ENCODE results near the gene NCOR1. TPM values are rescaled to one million over a fixed set of nuclear protein-coding genes. Genes with fewer than 3 reads are reported as not detected.
"Not testable (repeated sequence)": the region's sequence is repeated elsewhere in the genome, so short reads cannot be mapped to it uniquely, and the experiment has no call there.

Gene NCOR1
- total RNA-seq (2014; rRNA removed; shearing (Covaris generic)), result 54.2 and 55.0 TPM in 2 replicates

- DNase-seq (ENCODE audit: low read depth), result peak; percentile 91
These were observed at the start of gene NCOR1 for GRCh38 chr17:16215273-16215964. Gene NCOR1, minus strand, starts transcription at chr17:16215534. Its CDS starts 20,965 bp downstream, at chr17:16194569.

GRCh38 chr17:16262201-16262600, 46.9 kb upstream of the NCOR1 start:
- no peak for DNase-seq (ENCODE audit: low read depth)

DNA sequence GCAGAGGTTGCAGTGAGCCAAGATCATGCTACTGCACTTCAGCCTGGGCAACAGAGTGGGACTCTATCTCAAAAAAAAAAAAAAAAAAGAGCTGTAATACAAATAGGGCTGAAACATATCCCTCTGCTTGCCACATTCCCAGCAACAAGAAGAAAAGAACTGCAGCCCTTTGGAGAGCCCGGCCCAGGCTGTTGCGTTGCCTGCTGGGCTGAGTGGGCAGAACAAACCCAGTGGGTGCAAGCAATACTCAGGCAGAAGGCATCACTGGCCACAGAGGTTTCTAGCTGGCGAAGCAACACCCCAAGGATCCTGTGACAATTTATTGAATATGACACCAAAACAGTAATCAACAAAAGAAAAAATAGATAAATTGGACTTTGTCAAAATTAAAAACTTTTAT, 45.7 kb upstream of the NCOR1 start:
- DNase-seq (ENCODE audit: low read depth), result no peak

DNA sequence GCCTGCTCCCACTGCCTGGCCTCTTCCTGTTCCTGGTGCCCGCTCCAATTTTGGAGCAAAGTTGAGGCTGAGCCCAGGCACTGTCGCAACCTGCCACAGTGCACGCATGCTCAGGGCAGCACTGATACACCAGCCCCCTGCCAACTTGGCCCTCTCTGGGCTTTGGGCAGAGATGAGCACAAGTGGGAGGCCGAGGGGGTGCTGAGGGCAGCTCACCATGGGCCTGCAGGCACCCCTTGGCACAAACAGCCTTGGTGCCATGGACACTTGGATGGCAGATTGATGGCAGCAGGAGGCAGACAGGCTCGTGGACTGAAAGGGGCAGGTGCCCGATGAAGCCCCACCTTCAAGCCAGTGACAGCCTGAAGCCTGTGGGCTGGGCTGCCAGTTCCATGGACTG, 44.6 kb upstream of the NCOR1 start:
- DNase-seq (ENCODE audit: low read depth), result no peak

GRCh38 chr17:16258901-16259300, 43.6 kb upstream of the NCOR1 start:
- DNase-seq (ENCODE audit: low read depth), result no peak

- DNase-seq (ENCODE audit: low read depth), result peak; percentile 6
These were observed 40.2 kb upstream of the NCOR1 start for GRCh38 chr17:16255481-16255921.

- no peak for DNase-seq (ENCODE audit: low read depth)
These were observed 39.6 kb upstream of the NCOR1 start for GRCh38 chr17:16254773-16255400.

GRCh38 chr17:16251556-16251955, 36.2 kb upstream of the NCOR1 start:
- no peak for DNase-seq (ENCODE audit: low read depth)

DNA sequence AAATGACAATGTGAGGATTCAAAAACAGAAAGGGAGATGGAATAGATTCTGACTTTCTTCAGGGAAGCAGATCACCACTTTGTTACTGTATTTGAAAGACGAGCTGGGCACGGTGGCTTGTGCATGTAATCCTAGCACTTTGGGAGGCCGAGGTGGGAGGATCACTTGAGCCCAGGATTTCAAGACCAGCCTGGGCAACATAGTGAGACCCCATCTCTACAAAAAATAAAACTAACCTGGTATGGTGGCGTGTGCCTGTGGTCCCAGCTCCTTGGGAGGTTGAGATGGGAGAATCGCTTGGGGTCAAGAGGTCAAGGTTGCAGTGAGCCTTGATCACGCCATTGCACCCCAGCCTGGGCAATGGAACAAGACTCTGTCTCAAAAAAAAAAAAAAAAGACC, 35.7 kb upstream of the NCOR1 start:
- no peak for DNase-seq (ENCODE audit: low read depth)

- no peak for DNase-seq (ENCODE audit: low read depth)
These were observed 35.3 kb upstream of the NCOR1 start for GRCh38 chr17:16250635-16251034.

DNA sequence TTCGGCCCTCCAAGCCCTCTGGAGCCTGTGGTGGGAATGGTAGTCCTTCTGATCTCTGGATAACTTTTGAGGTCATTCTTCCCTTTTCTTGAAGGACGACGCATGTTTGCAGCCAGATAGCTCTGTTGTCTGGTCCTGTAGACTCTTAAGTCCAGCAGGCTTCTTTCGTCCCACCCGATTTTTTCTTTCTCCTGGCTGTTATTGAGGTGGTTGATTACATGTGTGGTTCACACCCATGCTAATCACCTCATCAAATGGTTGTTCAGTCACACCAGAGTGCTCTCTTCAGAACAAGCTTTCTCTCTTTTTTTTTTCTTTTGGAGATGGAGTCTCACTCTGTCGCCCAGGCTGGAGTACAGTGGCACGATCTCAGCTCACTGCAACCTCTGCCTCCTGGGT, 32.3 kb upstream of the NCOR1 start:
- DNase-seq (ENCODE audit: low read depth), result no peak

DNA sequence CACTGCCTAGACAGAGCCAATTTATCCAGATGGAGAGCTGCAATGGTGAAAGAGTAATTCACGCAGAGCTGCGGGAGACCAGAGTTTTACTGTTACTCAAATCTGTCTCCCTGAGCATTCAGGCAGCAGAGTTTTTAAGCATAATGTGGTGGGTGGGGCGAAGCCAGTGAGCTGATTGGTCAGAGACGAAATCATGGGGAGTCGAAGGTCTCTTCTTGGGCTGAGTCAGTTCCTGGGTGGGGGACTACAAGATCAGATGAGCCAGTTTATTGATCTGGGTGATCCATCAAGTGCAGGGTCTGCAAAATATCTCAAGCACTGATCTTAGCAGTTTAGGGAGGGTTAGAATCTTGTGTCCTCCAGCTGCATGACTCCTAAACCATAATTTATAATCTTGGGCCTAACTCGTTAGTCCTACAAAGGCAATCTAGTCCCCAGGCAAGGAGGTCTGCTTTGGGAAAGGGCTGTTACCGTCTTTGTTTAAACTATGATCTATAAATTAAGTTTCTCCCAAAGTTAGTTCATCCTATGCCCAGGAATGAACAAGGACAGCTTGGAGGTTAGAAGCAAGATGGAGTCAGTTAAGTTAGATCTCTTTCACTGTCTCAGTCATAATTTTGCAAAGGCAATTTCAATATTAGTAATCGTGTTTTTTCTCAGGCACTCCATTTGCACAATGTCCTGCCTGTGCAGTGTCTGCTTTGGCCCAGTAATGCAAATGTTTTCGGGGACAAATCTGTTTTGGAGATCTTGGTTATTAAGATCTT, 28.6 kb upstream of the NCOR1 start:
- DNase-seq (ENCODE audit: low read depth), result no peak

DNA sequence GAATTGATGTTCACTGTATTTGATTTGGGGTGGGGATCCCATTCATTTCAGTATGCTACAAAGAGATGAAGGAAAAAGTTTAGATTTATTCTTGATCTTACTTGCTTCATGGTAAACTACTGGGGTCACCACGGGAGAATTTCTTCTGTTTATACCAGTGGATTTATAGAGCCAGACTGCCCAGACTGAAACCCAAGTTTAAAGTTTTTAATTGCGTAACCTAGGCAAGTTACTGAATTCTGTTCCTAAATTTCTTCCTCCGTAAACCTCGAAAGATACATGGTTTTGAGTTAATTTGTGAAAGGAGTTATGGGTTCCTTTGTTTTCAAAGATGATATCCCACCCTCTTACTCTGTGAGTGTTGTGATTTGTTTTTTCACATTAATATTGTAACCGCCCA, 28.1 kb upstream of the NCOR1 start:
- no peak for DNase-seq (ENCODE audit: low read depth)

- no peak for DNase-seq (ENCODE audit: low read depth)
These were observed 26.6 kb upstream of the NCOR1 start for GRCh38 chr17:16241906-16242399.

- DNase-seq (ENCODE audit: low read depth), result no peak
These were observed 24.6 kb upstream of the NCOR1 start for GRCh38 chr17:16239931-16240330.

DNA sequence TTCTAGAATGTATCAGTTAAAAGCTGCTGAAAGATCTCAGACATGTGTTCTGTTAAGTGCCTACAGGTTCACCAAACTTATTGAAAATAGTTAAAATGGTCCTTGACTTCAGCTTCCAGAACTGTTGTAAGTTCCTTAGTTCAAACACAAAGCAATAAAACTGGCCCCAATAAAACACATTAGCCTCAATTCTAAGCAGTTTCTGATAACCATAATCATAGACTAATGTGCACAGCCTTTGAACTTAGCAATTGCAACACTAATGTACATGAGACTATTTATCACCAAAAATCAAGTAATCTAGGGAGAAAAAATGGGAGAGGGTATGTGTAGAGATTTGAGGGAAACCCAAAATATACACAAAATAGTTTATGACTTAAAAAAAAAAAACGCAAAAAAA, 17.1 kb upstream of the NCOR1 start:
- no peak for DNase-seq (ENCODE audit: low read depth)

DNA sequence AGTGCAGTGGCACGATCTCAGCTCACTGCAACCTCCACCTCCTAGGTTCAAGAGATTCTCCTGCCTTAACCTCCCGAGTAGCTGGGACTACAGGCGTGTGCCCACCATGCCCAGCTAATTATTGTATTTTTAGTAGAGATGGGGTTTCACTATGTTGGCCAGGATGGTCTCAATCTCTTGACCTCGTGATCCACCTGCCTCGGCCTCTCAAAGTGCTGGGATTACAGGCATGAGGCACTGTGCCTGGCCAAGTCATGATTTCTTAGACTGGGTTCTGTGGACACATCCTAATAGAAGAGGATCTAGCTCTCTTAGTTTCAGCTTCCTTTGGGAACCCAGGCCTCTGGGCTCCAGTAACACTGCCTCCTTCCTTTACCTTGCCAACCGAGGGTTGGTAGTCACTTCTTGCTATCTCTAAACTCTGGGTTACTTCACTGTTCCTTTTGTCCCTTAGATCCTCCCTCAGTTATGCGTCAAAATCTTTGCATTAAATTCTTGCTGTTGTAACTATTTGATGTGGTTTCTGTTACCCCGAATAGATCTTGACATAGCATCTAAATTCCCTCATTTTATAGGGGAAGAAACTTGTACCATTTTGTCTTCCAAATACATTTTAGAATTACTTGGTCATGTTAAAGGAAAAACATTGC, 14.7 kb upstream of the NCOR1 start:
- not testable (repeated sequence) for DNase-seq (ENCODE audit: low read depth)

- no peak for DNase-seq (ENCODE audit: low read depth)
These were observed 7.1 kb upstream of the NCOR1 start for GRCh38 chr17:16222406-16222805.

DNA sequence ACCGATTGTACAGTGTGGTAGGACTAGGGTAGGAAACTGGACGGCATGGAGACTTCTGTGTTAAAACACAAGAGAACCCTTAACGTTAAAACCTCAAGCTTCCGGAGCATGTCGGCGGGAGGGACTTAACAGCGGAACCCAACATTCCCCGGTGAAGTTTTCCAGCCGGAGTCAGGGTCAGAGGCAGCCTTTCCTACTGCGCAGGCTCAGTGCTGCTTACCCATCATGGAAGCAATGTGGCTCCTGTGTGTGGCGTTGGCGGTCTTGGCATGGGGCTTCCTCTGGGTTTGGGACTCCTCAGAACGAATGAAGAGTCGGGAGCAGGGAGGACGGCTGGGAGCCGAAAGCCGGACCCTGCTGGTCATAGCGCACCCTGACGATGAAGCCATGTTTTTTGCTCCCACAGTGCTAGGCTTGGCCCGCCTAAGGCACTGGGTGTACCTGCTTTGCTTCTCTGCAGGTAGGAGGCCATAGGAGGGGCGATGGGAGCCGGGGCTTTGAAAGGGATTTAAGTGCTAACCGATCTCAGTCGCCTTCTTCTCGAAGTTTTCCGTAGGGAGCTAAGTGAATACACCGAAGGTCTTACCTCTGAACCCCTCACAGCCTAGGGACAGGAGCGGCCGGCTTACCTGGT, 1.8 kb upstream of the NCOR1 start, which contains the start of gene PIGL:
PIGL (plus strand) TSS at position 209 of the 634 bp plus-strand sequence; CDS start at position 226, 17 bp downstream.
- peak; percentile 90 for DNase-seq (ENCODE audit: low read depth)

GRCh38 chr17:16216341-16217001, 1.1 kb upstream of the NCOR1 start:
- not testable (repeated sequence) for DNase-seq (ENCODE audit: low read depth)

- DNase-seq (ENCODE audit: low read depth), result peak; percentile 62
These were observed 607 bp upstream of the NCOR1 start for GRCh38 chr17:16215965-16216316.
